HepG2 (cell line): ENCODE results near the gene ADCY10. TPM values are rescaled to one million over a fixed set of nuclear protein-coding genes. Genes with fewer than 3 reads are reported as not detected.

Experiments used
- BRF2 ChIP-seq: sonication (generic); formaldehyde crosslinking; IDR thresholded peaks from 2 replicates; pipeline ENCODE4 v1.8.1; 2022; ENCODE audit warnings: mild to moderate bottlenecking, missing genetic modification reagents
- CBFB ChIP-seq: sonication (generic); formaldehyde crosslinking; IDR thresholded peaks from 2 replicates; pipeline ENCODE4 v1.4.0; 2020; ENCODE audit warnings: missing genetic modification reagents
- ELF3 ChIP-seq: IDR thresholded peaks from 2 replicates; pipeline ENCODE4 v1.6.1; 2016; ENCODE audit warnings: missing genetic modification reagents, missing compliant biosample characterization
- POGK ChIP-seq: sonication (generic); formaldehyde crosslinking; conservative IDR thresholded peaks from 2 replicates; pipeline ENCODE4 v1.8.0; 2022; ENCODE audit warnings: mild to moderate bottlenecking, moderate library complexity, missing genetic modification reagents
- POGZ ChIP-seq: sonication (generic); formaldehyde crosslinking; IDR thresholded peaks from 2 replicates; pipeline ENCODE4 v1.4.0; 2020; ENCODE audit warnings: mild to moderate bottlenecking, missing genetic modification reagents
- POLR2AphosphoS5 ChIP-seq: IDR thresholded peaks from 2 replicates; pipeline ENCODE4 v1.6.1; 2012; ENCODE audit warnings: low read depth, low read length
- TCF7L2 ChIP-seq: IDR thresholded peaks from 2 replicates; pipeline ENCODE4 v1.6.1; 2011; ENCODE audit warnings: mild to moderate bottlenecking, low read depth, low read length, moderate library complexity
- ZNF354B ChIP-seq: sonication (generic); formaldehyde crosslinking; IDR thresholded peaks from 2 replicates; pipeline ENCODE4 v1.8.0; 2022; ENCODE audit warnings: mild to moderate bottlenecking, missing genetic modification reagents
- ZNF646 ChIP-seq: sonication (generic); formaldehyde crosslinking; IDR thresholded peaks from 2 replicates; pipeline ENCODE4 v1.9.0; 2021; ENCODE audit warnings: mild to moderate bottlenecking, missing genetic modification reagents
- ZSCAN9 ChIP-seq: IDR thresholded peaks from 2 replicates; pipeline ENCODE4 v1.6.1; 2016; ENCODE audit warnings: borderline replicate concordance
- ZUFSP ChIP-seq: sonication (generic); formaldehyde crosslinking; IDR thresholded peaks from 2 replicates; pipeline ENCODE4 v1.9.0; 2021; ENCODE audit warnings: missing genetic modification reagents, mild to moderate bottlenecking, borderline replicate concordance
- polyA plus RNA-seq, 8 experiments: library from polyadenylated mRNA; depleted of rRNA in 3 of 8; stranded (reverse) in 7 of 8; unstranded in 1 of 8; fragments of >200 nt; fragmentation: Illumina TruSeq in 4 of 8; extraction: Trizol in 4 of 8; gene quantifications; 2 replicates each; pipeline versions ENCODE4 v1.2.1 to v1.2.3, GENCODE V29; 2011 to 2016; ENCODE audit warnings: low read depth in 4 of 8, missing spikeins in 1 of 8, mixed read lengths in 1 of 8; ENCODE audit not compliant: insufficient read depth in 1 of 8
- total RNA-seq, 5 experiments: library from RNA; depleted of rRNA; stranded (reverse); fragments of >200 nt; fragmentation: Illumina TruSeq; extraction: Trizol; gene quantifications; 2 replicates each; pipeline ENCODE4 v1.2.3, GENCODE V29; 2016; ENCODE audit warnings: low read depth in 1 of 5

Gene ADCY10
- total and polyA plus RNA-seq, 2 of the 13 experiments (the other 11 are each of a cell fraction or from before 2014, with no cell fraction given) = 0.02 to 0.03 TPM

GRCh38 chr1:167803358-167804207, 110.4 kb downstream of the ADCY10 start (continued):
- TF ChIP-seq ELF3 (CRISPR knock-in tag) (peak; percentile 43; the same call in 1 of the 2 replicates), POLR2AphosphoS5 (no peak), POGZ (CRISPR knock-in tag) (peak; percentile 71), TCF7L2 (no peak), ZNF354B (no peak), ZUFSP (CRISPR knock-in tag) (no peak), BRF2 (CRISPR knock-in tag) (no peak), ZNF646 (no peak), POGK (CRISPR knock-in tag) (peak; percentile 99), CBFB (CRISPR knock-in tag) (no peak), ZSCAN9 (CRISPR knock-in tag) (no peak)
